Cerebellar nuclear complex (tissue), 1 donor: ENCODE results near the gene RPL27A.

ENCODE experiments used
- DNase-seq, 2 experiments: peaks; one replicate each; lab custom pipeline; 2025; lab: John Stamatoyannopoulos, UW

Gene RPL27A

DNA sequence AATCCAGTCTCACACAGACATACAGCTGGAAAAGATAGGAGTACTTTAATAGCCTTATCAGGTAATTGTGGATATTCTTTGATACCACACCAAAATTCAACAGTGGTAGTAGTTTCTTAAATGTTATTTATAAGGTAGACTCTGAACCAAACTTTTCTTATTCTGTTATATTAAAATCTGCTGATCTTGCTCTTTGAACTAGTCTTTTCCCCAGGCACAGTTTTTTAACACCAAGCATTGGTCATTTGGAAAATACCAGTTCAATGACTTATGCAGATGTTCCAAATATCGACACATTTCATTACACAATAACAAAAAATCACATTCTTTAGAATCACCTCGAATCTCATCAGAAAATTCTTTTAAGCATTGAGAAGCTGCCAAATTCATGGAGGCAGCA is 7.7 kb upstream of the RPL27A start:
- DNase-seq = no peak

DNA sequence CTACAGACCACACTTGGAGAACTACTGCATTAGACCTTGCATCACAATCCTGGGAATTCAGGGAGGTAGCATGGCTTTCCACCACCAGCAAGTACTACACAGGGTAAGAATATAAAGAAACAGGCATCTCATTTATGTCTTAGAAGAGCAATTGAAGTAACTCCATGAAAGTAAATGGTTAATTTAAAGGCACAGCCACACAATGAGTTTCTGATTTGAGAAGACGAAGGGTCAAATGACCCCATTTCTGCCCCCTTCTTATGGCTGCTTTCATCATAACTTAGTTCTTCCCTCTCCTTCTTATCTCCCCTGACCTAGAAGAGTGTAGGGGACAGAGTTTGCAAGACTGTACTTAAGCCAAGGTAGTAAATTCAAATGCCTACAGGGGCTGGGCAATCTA is 6.1 kb upstream of the RPL27A start:
- DNase-seq = no peak

DNA sequence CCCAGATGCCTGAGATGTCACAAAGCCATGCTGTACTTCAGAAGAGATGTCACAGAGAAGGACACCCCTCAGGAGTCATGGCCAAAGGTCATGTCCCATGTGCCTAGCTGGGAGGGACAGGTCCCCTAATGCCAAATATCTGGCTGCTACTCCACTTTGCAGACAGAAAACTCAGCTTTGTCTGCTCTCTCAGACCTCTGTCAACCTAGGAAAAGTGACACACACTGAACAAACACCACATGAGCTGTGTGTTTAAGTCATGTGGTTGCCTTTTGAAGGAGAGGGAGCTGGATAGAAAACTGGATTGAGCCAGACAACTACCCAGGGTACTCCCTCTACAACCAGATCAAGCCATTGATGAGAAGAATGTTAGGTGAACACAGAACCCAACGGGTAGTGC is 3.6 kb upstream of the RPL27A start:
- DNase-seq = no peak

DNA sequence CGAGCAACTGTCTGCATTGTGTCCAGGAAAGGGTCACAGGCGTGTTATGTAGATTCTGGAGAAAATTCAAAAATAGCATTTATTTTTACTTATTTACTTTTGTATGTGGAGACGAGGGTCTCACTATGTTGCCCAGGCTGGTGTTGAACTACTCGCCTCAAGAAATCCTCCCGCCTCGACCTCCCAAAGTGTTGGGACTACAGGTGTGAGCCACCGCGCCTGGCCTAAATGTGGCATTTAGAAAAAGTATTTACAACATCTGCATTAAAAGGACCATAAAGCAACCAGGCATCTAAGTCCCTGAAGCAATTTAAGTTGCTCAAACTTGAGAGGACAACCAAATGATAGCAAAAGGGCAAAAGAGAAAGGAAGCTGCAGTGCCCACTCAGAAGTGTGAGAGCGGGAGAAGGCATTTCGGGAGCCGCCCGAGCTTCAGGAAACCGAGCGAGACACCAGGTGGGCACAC is 722 bp upstream of the RPL27A start:
- no peak for DNase-seq

DNA sequence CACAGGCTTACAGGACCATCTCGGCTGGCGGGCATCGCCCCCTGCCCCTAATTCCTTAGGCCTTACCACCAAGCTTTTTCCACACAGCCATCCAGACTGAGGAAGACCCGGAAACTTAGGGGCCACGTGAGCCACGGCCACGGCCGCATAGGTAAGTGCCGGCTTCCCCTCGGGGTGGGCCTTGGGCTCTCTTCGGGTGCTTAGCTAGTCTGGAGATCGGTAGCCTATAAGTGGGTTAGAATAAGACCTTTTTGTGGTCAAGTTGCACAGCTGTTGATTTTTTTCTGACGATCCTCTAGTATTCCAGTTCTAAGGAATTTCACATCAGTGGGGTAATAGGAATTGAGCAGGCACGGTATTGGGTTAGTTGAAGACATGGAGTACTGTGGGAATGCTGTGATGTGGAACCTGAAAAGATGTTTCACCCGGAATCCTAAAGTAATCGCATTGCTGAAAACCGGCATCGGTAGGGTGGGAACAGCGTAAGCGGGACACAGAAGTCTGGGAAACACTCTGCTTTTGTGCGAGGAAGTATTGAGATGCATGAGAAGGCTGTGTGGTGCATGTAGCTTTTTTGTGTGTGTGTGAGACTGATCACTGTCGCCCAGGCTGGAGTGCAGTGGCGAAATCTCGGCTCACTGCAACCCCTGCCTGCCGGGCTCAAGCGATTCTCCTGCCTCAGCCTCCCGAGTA is 669 bp downstream of the RPL27A start:
- no peak for DNase-seq

DNA sequence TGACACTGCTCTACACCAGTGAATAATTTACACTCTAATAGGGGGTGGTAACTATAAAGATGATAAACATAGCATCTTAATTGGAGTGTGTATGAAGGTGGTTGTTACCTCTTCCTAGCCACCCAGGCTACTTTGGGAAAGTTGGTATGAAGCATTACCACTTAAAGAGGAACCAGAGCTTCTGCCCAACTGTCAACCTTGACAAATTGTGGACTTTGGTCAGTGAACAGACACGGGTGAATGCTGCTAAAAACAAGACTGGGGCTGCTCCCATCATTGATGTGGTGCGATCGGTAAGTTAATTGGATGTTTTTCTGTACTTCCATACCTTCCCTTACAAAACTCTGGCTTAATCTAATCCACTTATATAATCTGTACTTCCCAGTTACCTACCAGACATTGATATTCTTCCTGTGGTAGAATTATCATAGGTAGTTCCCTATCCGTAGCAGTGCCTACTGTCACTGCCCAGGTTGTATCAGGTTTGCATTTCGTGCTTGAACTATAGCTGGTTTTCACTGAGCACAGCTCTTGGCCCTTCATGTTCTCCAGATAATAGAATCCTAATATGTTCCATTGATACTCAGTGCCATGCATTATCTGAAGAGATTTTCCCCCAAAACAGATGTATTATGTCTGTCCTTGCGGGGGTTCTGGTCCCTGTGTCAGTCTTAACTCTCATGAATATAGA is 2.2 kb downstream of the RPL27A start:
- DNase-seq = no peak

DNA sequence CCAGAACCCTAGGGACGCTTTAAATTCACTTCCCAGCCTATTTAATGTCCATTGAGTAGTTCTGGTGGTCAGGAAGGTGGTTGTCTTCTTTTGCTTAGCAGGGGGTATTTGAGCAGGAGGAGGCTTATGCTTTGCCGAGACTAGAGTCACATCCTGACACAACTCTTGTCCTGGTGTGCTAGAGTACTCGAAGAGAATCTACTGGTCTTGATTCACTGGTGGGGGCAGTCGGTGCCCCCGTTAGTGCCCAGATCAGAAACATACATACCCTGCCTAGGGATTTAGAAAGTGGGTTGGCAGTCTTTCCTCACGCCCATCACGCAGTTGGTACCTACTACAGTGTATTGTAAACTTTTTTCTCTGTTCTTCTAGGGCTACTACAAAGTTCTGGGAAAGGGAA is 2.7 kb downstream of the RPL27A start:
- no peak for DNase-seq

DNA sequence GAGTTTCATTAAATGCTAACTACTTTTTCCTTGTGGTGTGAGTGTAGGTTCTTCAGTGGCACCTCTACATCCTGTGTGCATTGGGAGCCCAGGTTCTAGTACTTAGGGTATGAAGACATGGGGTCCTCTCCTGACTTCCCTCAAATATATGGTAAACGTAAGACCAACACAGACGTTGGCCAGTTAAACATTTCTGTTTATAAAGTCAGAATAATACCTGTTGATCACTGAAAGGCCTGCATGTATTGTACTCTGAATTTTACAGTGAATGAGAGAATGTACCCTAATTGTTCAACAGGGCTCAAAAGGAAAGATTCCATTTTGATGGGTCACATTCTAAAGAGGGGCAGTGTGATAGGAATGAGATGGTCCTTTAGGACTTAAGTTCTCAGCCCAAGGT is 3.2 kb downstream of the RPL27A start:
- no peak for DNase-seq

DNA sequence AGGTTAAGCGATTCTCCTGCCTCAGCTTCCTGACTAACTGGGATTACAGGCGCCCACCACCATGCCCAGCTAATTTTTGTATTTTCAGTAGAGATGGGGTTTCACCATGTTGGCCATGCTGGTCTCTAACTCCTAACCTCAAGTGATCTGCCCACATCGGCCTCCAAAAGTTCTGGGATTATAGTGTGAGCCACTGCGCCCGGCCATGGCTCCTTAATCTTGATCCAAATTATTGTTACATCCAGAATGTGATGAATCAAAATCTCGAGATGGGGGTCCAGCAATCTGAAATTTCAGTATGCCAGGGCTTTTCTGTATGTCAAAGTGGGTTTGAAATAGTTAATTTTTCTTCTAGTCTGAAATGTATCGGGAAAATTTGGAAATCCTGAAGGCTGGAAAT is 3.7 kb downstream of the RPL27A start:
- DNase-seq = no peak

DNA sequence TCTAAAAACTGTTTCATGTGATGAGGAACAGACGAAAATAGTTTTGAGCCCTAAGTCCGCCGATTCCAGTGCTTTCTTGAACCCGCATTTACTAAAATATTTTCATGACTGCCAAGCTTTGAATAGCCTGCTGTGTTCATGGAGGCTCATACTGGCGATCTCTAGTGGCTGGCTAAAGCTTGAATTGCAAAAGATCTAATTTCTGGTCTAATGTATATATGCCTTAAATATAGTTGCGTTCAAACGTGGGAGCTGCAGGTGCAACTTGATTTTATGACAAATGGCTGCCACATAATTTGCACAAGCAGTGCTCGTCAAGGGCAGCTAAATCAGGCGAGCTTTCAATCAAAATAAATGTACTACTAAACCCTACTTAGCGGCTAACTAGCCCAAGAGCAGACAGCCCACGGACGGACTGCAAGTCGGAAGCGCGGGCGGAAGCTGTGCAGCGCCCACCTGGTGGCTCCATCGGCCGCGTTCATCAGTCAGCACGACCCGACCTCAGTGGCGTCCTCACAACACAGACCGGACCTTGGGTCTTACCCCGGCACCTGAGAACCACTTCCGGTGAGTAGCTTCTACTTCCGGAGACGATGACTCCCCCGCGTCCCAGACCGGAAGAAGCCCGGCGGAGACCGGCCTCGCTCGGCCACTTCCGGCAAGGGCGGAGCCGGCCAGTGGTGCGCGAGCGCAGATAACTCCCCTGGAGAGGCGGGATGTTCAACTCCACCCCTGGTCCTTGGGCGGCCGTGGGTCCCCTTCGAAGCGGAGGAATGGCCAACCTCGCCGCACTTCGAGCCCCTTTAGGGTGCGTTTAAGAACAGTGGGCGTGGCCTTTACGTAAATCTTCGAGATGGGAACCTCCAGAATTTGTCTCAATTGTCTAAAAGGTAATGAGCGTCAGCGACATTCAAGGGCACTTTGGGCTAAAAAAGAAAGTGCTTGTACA is 6.1 kb downstream of the RPL27A start:
- peak; percentile 55 to 93 for DNase-seq

DNA sequence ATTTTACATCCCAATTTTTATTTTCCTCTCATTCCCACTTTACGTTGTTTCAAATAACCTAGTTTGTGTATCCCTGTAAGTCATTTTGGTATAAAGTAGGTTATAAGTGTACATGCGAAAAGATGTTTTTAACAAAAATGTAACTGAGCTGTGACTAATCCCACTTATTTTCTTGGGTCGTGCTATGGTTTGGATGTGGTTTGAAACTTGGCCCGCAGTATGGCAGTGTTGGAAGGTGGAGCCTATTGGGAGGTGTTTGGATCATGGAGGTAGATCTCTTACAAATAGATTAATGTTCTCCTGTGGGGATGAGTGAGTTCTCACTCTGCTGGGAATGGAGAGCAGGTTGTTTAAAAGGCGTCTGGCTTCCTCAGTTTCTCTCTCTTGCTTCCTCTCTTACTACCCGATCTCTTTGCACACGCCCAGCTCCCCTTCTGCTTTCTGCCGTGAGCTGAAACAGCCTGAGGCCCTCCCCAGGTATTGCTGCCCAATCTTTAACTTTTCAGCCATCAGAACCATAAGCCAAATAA is 7.2 kb downstream of the RPL27A start:
- no peak for DNase-seq

DNA sequence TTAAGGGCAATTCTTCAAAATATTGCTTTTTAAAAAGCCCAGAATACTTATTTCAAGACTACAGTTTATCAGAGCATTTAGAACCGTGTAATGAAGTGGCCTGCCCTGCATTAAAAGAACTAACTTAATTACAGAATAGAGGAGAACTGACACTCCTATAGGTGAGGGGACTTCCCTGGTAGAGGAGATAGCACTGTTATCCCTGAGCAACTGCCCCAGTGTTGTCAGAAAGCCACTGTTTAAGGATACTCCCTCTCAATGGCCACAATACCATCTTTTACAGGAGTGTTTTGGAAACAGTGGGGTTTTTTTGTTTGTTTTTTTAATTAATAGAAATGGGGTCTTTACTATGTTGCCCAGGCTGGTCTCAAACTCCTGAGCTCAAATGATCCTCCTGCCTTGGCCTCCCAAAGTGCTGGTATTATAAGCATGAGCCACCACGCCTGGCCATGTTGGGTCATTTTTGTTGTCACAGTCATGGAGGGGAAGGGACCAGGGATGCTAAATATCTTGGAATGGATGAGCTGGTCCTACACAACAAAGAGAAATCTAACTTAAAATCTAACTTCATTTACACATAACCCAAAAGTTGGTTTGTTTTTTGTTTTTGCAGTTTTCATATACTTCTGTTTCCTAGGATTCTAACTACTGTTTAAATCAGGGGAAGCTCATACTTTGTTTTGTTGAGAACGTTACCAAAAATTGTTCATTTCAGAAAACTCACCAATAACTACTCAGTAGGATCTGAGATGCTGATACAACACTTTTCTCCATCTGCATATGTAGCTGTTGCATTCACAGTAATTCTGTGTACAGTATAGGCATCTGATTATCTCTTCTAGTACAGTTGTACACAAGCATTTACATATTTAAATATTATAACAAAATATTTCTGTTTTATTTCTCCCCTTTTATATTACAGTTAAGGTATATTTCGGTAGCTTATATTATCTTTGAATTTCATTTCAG is 8.1 kb downstream of the RPL27A start:
- no peak for DNase-seq

DNA sequence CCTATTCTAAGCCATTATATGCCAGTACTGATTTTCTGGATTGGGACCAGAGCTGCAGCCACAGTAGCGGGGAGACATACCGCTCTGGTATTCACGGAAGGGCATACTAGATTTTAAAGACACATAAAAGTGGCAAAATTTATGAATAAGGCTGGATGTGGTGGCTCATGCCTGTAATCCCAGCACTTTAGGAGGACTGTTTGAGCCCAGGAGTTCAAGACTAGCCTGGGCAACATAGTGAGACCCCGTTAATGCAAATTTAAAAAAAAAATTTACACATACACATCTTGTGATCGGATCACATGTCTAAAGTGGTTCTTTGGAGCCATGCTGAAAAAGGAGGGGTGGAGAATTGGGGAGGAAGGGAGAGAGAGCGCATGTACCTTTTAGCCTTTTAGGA is 9.0 kb downstream of the RPL27A start:
- DNase-seq = no peak

DNA sequence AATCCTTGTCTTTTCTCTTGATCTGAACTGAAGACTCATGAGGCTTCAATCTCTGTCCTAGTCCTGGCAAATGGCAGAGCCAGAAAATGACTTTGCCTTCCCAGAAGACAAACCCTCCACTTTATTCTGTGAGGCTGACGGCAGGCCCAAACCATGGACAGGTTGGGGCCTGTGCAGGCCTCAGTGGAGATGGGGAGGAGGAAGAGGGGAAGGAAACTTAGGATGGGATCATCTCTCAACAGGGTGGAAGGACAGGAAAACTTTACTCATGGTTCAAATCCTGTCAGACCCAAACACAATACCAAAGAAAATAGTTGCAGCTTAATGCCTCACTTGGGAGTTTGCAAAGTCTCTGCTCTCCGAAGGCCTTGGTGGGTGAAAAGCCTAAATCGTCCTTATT is 9.8 kb downstream of the RPL27A start:
- DNase-seq = no peak

DNA sequence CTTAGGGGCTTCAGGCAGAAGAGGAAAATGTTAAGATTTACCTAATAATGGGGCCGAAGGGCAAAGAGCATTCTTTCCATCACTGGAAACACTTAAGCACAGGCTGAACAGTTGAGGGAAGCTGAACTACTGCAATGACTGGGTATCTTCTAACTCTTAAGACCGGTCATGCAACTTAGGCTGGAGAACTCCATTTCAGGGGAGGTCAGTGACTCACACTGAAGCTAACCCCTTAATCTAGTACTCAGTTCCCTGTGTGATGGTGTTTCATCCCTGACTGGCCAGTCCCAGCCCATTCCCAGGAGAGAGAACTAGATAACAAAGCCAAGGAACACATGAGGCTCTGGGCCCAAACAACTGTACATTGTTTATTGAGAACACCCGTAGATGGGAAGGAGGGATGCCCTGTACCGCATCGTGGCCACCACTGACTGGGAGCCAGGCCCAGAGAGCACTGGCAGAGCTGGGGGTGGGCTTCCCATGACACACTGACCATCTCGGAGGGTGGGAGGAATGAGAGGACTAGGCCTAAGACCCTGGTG is 10.5 kb downstream of the RPL27A start:
- no peak for DNase-seq

DNA sequence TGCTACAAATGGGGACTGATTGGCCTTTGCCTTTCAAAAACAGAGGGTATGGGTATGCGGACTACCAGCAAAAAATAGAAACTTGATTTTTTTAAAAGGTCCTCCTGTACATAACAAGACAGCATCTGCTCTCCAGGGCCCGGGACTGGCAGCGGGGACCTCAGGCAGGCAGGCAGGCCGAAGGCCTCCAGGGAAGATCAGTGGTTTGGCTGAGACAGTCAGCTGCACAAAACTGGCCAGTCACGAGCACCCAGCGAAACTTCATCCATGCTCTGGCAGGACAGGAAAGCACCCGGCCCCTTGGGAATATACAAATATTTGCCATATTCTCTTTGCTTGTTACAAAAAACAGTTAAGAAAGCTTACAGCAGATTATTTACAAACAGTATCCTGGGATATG is 11.0 kb downstream of the RPL27A start:
- DNase-seq = no peak

DNA sequence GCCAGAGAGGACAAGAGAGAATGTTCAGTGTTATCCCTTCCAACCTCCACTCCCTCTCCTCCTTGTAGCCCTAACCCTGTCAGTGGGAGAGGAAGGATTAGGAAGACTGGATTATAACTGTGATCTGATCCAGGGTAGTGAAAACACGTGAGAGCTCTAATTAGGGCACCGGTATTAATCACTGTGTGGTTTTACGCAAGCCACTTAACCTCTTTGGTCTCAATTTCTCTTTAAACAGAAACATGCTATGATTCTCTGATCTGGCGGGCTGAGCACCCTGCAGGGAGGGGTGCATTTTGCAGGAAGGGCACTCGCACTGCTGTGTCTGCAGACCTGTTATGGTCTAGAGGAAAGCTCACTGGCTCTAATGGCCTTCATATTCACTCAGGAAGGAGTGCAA is 11.5 kb downstream of the RPL27A start:
- no peak for DNase-seq

DNA sequence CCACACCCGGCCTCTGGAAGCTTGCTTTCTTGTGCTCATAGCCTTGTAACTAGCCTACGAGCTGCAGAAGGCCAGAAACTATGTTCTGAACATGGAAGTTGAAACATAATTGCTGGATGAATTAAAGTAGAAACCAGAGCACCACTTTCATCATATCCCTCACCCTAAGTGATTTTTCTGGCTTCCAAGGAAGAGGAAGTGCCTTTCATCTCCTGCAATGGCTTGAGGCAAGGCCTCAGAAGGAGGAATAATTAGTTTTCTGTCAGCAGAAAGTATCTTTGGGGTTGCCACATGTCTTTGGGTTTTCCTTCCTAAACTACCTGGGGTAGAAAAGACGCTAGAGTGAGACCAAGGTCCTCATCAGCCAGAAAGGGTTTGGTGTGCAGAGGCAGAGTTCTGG is 14.5 kb downstream of the RPL27A start:
- no peak for DNase-seq

DNA sequence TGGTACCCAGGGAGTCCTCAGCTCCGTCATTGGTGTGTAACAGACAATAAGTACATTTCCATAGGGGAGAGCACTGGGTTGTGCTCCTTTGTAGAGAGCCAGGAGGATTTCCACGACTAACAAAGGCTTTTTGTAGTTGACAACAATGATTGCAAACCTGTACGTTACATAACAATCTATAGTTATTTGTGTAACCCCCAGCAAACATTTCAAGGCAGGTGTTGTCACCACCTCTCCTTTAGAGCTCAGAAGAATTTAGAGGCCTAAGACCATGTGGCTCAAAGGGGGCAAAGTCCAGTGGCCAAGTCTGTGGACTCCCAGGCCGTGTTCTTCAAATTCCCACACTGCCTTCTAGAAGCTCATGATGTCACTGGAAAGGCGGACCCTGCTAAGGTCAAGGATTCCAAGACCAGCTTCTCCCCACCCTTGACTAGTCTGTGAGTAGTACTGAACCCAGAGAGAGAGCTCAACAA is 15.8 kb downstream of the RPL27A start:
- no peak for DNase-seq

DNA sequence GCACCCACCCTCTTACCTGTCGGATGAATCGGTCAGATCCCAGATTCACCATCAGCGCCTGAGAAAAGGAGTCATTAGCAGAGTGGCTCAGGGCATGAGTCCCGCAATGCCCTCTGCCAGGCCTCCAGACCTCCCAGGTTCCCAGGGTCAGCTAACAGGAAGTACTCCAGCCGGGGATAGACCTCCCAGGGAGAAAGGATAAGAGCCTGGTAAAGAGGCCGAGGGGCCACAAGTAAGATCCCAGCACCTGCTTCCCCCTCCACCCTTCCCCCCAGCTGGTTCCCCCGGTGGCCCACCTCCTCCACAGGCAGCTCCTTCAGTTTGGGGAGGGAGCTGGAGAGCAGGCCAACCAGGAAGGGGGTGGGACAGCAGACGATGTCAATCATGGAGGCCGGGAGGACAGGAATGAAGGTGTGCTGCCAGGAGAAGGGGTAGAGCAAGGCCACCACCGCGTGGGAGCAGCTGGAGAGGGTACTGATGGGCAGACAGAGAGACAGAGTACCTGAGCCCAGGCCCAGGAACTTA is 16.4 kb downstream of the RPL27A start:
- DNase-seq = no peak

DNA sequence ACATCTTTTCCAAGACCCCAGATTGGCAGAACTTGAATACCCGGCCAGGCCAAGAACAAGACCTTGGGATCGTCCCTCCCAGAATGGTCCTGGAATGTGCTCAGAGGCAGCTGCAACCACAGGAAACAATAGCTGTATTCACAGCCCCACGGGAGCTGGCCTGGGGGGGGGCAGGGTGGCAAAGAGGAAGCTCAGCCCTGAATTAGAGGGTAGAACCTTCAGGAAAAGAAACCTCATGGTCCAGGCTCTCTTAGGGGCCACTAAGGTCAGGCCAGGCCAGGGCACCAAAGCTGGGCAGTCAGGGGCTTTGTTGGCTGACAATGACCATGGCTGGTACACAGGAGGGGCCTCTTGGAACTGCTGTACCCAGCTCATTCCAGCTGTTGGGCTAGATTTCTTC is 17.3 kb downstream of the RPL27A start:
- DNase-seq = no peak
